Suprapubic skin (tissue), 4 donors: ENCODE results near the gene CNOT3.

Source experiments
- CTCF ChIP-seq, 2 donors: fragments of 200-600 bp in 1 of 2; fragments of 450-650 bp in 1 of 2; sonication (generic) in 1 of 2; IDR thresholded peaks; one replicate each; pipeline ENCODE4 v1.5.1; 2016 to 2019; ENCODE audit warnings: antibody characterized with exemption in 2 of 2, mild to moderate bottlenecking in 1 of 2, moderate library complexity in 1 of 2
- EP300 ChIP-seq: sonication (generic); formaldehyde crosslinking; IDR thresholded peaks from one replicate; pipeline ENCODE4 v1.6.1; 2017; ENCODE audit warnings: antibody characterized with exemption
- POLR2AphosphoS5 ChIP-seq, 3 donors: sonication (generic); formaldehyde crosslinking; IDR thresholded peaks; one replicate each; pipeline ENCODE4 v1.6.1; 2017; ENCODE audit warnings: antibody characterized with exemption in 3 of 3

- TF ChIP-seq CTCF (IDR thresholded peaks at IDR 0.05), result no peak
- TF ChIP-seq POLR2AphosphoS5 (IDR thresholded peaks at IDR 0.05), result no peak
- no peak for TF ChIP-seq EP300
Measured at GRCh38 chr19:54114340-54115108, 23.0 kb upstream of the CNOT3 start.
